HEK293 (cell line): Measurements from ENCODE around the gene AGK.

Source experiments
- CTCF ChIP-seq: fragments of 450-650 bp; formaldehyde crosslinking; IDR thresholded peaks from 2 replicates; pipeline ENCODE4 v1.5.1; 2016; ENCODE audit warnings: missing biosample characterization, missing genetic modification characterization
- KLF10 ChIP-seq: fragments of 450-650 bp; IDR thresholded peaks from 2 replicates; pipeline ENCODE4 v1.5.1; 2018; ENCODE audit warnings: missing biosample characterization, mild to moderate bottlenecking, missing genetic modification characterization
- SP2 ChIP-seq: fragments of 450-650 bp; formaldehyde crosslinking; IDR thresholded peaks from 2 replicates; pipeline ENCODE4 v1.5.1; 2016; ENCODE audit warnings: missing biosample characterization, missing genetic modification characterization
- ZBTB20 ChIP-seq: fragments of 450-650 bp; formaldehyde crosslinking; IDR thresholded peaks from 2 replicates; pipeline ENCODE4 v1.5.1; 2016; ENCODE audit warnings: missing biosample characterization, missing genetic modification characterization
- ZBTB26 ChIP-seq: fragments of 450-650 bp; formaldehyde crosslinking; optimal IDR thresholded peaks from 2 replicates; pipeline ENCODE3; 2016; ENCODE audit warnings: missing biosample characterization, mild to moderate bottlenecking, missing genetic modification characterization
- ZNF133 ChIP-seq: fragments of 450-650 bp; formaldehyde crosslinking; IDR thresholded peaks from 2 replicates; pipeline ENCODE4 v1.5.1; 2016; ENCODE audit warnings: missing biosample characterization, missing genetic modification characterization
- ZNF433 ChIP-seq: fragments of 450-650 bp; formaldehyde crosslinking; IDR thresholded peaks from 2 replicates; pipeline ENCODE4 v1.5.1; 2016; ENCODE audit warnings: missing biosample characterization, missing genetic modification characterization, low read depth

- no peak for TF ChIP-seq SP2 (tag by site-specific recombination)
- TF ChIP-seq KLF10 (tag by site-specific recombination), result no peak
- no peak for TF ChIP-seq ZBTB26
- TF ChIP-seq ZNF133 (tag by site-specific recombination), result no peak
- TF ChIP-seq ZBTB20, result no peak
- TF ChIP-seq ZNF433 (tag by site-specific recombination), result no peak
- no peak for TF ChIP-seq CTCF (tag by site-specific recombination)
These were observed 66.1 kb downstream of the AGK start for GRCh38 chr7:141617280-141617679.
